Cardiac fibroblast (primary cell): ENCODE results near the gene SEPTIN12.

Experiments used
- DNase-seq, 2 donors: peaks; one replicate each; pipeline versions ENCODE4 v3.0.0 to v3.0.0-alpha.2; 2010; ENCODE audit warnings: low read depth in 2 of 2
- H3K4me3 ChIP-seq, 2 donors: replicated peaks in 1 of 2; 1 replicate in 1 of 2; 2 replicates in 1 of 2; pipeline ENCODE4 v1.5.1; 2011; ENCODE audit warnings: low read depth in 2 of 2, low read length in 2 of 2, mild to moderate bottlenecking in 2 of 2, moderate library complexity in 1 of 2
- CTCF ChIP-seq: IDR thresholded peaks from one replicate; pipeline ENCODE4 v1.5.1; 2011; ENCODE audit warnings: low read depth, mild to moderate bottlenecking, low read length, inconsistent platforms

SEPTIN12 gene

GRCh38 chr16:4814046-4814445, 25.9 kb upstream of the SEPTIN12 start:
- no peak overlapping the region for H3K4me3 ChIP-seq
- no peak for TF ChIP-seq CTCF
- no peak for DNase-seq

DNA sequence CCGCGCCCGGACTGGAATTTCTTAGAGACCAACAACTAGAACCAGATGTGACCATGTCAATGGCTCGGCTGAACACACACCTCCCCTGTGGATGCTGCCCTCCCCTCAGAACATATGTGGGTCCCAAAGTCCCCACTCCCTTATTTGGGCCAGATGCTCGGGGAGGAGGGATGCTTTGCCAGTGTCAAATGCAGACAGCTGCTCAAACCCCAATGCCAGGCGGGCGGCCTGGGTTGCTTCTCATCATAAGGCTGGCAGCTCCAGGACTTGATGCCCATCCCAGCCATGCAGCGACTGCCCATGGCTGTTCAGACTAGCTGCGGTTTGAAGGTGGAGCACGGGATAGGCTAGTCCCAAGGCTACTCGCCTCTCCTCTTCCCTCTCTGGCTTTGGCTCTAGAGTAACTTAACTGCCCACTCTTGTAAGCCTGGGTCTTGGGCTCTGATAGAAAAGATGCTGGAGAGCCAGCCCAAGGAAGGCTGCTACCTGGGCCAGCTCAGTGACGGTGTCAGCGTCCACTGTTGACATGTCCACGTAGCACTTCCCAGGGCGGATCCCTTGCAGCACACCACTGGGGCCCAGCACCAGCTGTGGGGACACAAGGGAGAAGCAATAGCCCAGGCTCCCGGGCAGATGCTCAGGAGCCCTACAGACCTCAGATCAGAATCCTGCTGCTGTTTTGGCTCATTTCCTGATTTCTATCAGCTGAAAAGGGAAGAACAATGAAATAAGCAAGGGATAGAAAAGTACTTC, 25.3 kb upstream of the SEPTIN12 start:
- no peak overlapping the region for H3K4me3 ChIP-seq
- no peak for DNase-seq
- no peak for TF ChIP-seq CTCF

DNA sequence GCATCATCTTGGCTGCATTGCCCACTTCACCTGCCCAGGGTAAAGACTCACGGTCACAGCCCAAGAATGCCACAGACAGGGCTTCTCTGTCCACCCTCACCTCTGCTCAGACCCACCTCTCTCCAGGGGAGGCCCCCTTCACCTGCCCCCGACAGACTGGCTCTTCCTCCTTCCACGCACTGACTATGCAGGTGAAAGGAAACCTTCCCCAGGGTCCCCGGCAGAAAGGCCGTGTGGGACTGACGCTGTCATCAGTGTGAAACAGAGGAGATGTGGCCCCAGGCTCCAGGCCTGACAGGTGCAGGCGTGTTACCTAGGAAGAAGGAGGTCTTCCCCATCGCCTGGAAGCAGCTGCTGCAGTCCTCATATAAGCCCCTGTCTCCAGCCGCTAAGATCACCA, 23.6 kb upstream of the SEPTIN12 start:
- TF ChIP-seq CTCF = no peak
- no peak overlapping the region for H3K4me3 ChIP-seq

GRCh38 chr16:4811242-4811641, 23.1 kb upstream of the SEPTIN12 start:
- no peak for DNase-seq
- H3K4me3 ChIP-seq = no peak overlapping the region
- no peak for TF ChIP-seq CTCF

More for the DNA sequence above, 23.6 kb upstream of the SEPTIN12 start:
- DNase-seq = no peak

DNA sequence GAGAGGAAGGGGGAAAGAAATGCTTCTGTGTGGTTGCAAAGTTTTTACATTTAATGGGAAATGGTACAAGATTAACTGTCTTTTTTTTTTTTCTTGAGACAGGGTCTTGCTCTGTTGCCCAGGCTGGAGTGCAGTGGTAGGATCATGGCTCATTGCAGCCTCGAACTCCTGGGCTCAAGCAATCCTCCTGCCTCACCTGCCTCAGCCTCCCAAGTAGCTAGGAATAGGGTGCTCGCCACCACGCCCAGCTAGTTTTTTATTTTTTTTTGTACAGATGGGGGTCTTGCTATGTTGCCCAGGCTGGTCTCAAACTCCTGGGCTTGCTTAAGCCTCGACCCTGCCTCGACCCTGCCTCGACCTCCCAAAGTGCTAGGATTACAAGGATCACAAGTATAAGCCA, 18.1 kb upstream of the SEPTIN12 start:
- H3K4me3 ChIP-seq = no peak overlapping the region
- TF ChIP-seq CTCF = no peak
- no peak for DNase-seq

GRCh38 chr16:4805231-4805630, 17.1 kb upstream of the SEPTIN12 start:
- H3K4me3 ChIP-seq = no peak overlapping the region
- TF ChIP-seq CTCF = no peak
- DNase-seq = peak in 1 of 2 donors; percentile 26
